ENCODE results near the gene SYT6. TPM values are rescaled to one million over a fixed set of nuclear protein-coding genes. Genes with fewer than 3 reads are reported as not detected.

The SYT6 gene
- total RNA-seq, 1 experiment from 2014 or later = not detected

DNA sequence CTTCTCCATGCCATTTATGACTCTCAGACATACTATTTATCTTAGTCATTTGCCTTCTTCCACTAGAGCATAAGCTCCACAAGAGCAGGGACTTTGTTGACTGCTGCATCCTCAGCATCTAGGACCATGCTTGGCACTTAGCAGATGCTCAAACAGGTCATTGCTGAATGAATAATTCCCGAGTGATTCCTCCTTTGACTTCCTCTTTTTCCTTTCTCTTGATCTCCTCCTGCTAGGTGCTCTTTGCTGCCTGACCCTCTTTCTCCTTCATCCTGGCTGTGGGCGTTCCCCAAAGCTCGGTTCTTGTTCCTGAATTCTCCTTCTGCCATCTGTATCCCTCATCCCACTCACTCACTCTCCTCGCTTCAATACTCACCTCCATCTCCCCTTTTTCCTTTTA is 23.5 kb downstream of the SYT6 start (continued):
- no peak for TF ChIP-seq CTCF (IDR thresholded peaks at IDR 0.05 in 2 of 3, conservative IDR thresholded peaks at IDR 0.05 in 1 of 3; ENCODE audit: borderline replicate concordance in 1 of 3, insufficient read depth in 1 of 3, low read depth in 2 of 3, low read length in 2 of 3)

GRCh38 chr1:114128293-114128692 is 25.4 kb downstream of the SYT6 start:
- Histone ChIP-seq H3K27ac (ENCODE audit: low read depth, low read length) (no peak overlapping the region), H3K36me3 (ENCODE audit: control insufficient read depth in 1 of 2, insufficient read depth in 2 of 2, low read length in 2 of 2) (no peaks in the 10 kb centered on the region), H2AFZ (ENCODE audit: low read depth, low read length, poor library complexity, severe bottlenecking) (no peak overlapping the region), H3K9me2 (ENCODE audit: insufficient read depth) (no peaks in the 10 kb centered on the region), H3K9ac (ENCODE audit: low read length) (no peak overlapping the region), H3K4me2 (ENCODE audit: low read length) (no peak overlapping the region), H3K4me1 (ENCODE audit: control insufficient read depth in 1 of 2, insufficient read depth in 2 of 2, low read length in 2 of 2) (peaks cover 4 to 5% of the 10 kb centered on the region in 2 experiments; a peak in 2 of 4 replicates), H3K27me3 (ENCODE audit: insufficient read depth, low read length) (0 out of 2 replicates have a peak, but pooled peaks cover 4% of the 10 kb centered on the region), H3K4me3 (replicated peaks in 1 of 2; ENCODE audit: low read depth in 1 of 2, low read length in 2 of 2) (no peak overlapping the region), H3K79me2 (ENCODE audit: insufficient read depth, low read length) (no peaks in the 10 kb centered on the region), H3K9me3 (ENCODE audit: control insufficient read depth in 1 of 2, insufficient read depth in 1 of 2, low read depth in 1 of 2, low read length in 2 of 2) (no peaks in the 10 kb centered on the region), H4K20me1 (ENCODE audit: insufficient read depth) (no peaks in the 10 kb centered on the region)
- ATAC-seq (no peak), DNase-seq (ENCODE audit: low read depth, low spot score) (no peak)
- POLR2A ChIA-PET = no interaction called here
- no peak for TF ChIP-seq EZH2phosphoT487 (IDR thresholded peaks at IDR 0.05; ENCODE audit: borderline replicate concordance)
- no peak for TF ChIP-seq ELF1 (IDR thresholded peaks at IDR 0.05; ENCODE audit: borderline replicate concordance, low read depth)
- TF ChIP-seq RAD21 (IDR thresholded peaks at IDR 0.05; ENCODE audit: low read depth) = no peak
- no peak for TF ChIP-seq TCF7L2 (IDR thresholded peaks at IDR 0.05; ENCODE audit: borderline replicate concordance, extremely low read depth, insufficient read depth, insufficient read length)
- TF ChIP-seq CBX3 (IDR thresholded peaks at IDR 0.05; ENCODE audit: low read depth) = no peak
- intact Hi-C loops (cut with micrococcal nuclease) = no loop called here
- no TSS peak for BruUV-seq (replicated peaks)
- CTCF ChIA-PET = no interaction called here
- RAD21 ChIA-PET (ENCODE audit: low non-redundant PET in 1 of 2, low total read pairs in 2 of 2, uncharacterized antibody in 2 of 2, unreplicated experiment in 2 of 2) = no interaction called here
